HCT116 (cell line): Measurements from ENCODE around the gene AK4. TPM values are rescaled to one million over a fixed set of nuclear protein-coding genes. Genes with fewer than 3 reads are reported as not detected.

Source experiments
- ATAC-seq: fragments of 200-7000 bp; cut with Tn5 transposase; 2 replicates; pipeline ENCODE4 v1.9.1; 2020; ENCODE audit warnings: mild to moderate bottlenecking, moderate library complexity
- BruUV-seq: library from RNA; stranded (reverse); fragments of 400-500 nt; replicated peaks from 2 replicates; lab custom pipeline; 2021; lab: Mats Ljungman, UMichigan
- CTCF ChIA-PET: fragments of 300-600 bp; sonication (Branson Sonifier 250); formaldehyde crosslinking; loops from one replicate; lab custom pipeline; 2021; ENCODE audit warnings: antibody characterized with exemption; lab: Charles Lee
- POLR2A ChIA-PET: fragments of 300-600, 350-600 bp; sonication (Branson Sonifier 250); formaldehyde crosslinking; loops from one replicate; lab custom pipeline; 2021; ENCODE audit warnings: antibody characterized with exemption; lab: Charles Lee
- RAD21 ChIA-PET, 2 experiments: fragments of 300-600 bp; sonication (Branson Sonifier 250); formaldehyde crosslinking; loops; one replicate each; lab custom pipeline; 2023; ENCODE audit warnings: low total read pairs in 2 of 2; ENCODE audit not compliant: uncharacterized antibody in 2 of 2, unreplicated experiment in 2 of 2, low non-redundant PET in 1 of 2; lab: Charles Lee
- DNase-seq: peaks from one replicate; pipeline ENCODE4 v3.0.0-alpha.2; 2010; ENCODE audit warnings: low read depth, low spot score
- H2AFZ ChIP-seq: fragments of 200-600 bp; shearing (Covaris generic), sonication (generic); 2 replicates; pipeline ENCODE4 v1.6.1; 2017; ENCODE audit warnings: low read depth, mixed run types, mixed read lengths, antibody characterized with exemption, low read length; ENCODE audit not compliant: poor library complexity, severe bottlenecking
- H3K27ac ChIP-seq: 2 replicates; pipeline ENCODE4 v1.5.1; 2012; ENCODE audit warnings: low read depth, low read length
- H3K27me3 ChIP-seq: fragments of 200-600 bp; sonication (generic); 2 replicates; pipeline ENCODE4 v1.6.1; 2016; ENCODE audit warnings: mixed run types, low read length, mixed read lengths; ENCODE audit not compliant: insufficient read depth
- H3K36me3 ChIP-seq, 2 experiments: fragments of 200-500 bp in 1 of 2; fragments of 200-600 bp in 1 of 2; sonication (Bioruptor generic) in 1 of 2; sonication (generic) in 1 of 2; 2 replicates each; pipeline versions ENCODE4 v1.5.1 to v1.6.1; 2014 to 2016; ENCODE audit warnings: low read length in 2 of 2, inconsistent platforms in 1 of 2, mixed read lengths in 1 of 2, mixed run types in 1 of 2; ENCODE audit not compliant: insufficient read depth in 2 of 2, control insufficient read depth in 1 of 2
- H3K4me1 ChIP-seq, 2 experiments: fragments of 200-600 bp in 1 of 2; sonication (generic) in 1 of 2; 2 replicates each; pipeline versions ENCODE4 v1.5.1 to v1.6.1; 2012 to 2017; ENCODE audit warnings: low read length in 2 of 2, inconsistent platforms in 1 of 2, mild to moderate bottlenecking in 1 of 2, mixed read lengths in 1 of 2, mixed run types in 1 of 2, moderate library complexity in 1 of 2; ENCODE audit not compliant: insufficient read depth in 2 of 2, control insufficient read depth in 1 of 2
- H3K4me2 ChIP-seq: fragments of 200-600 bp; sonication (generic); 2 replicates; pipeline ENCODE4 v1.6.1; 2017; ENCODE audit warnings: mixed run types, low read length, mixed read lengths
- H3K4me3 ChIP-seq, 2 experiments: fragments of 200-600 bp in 1 of 2; sonication (generic) in 1 of 2; replicated peaks in 1 of 2; 2 replicates each; pipeline ENCODE4 v1.5.1; 2011 to 2016; ENCODE audit warnings: low read length in 2 of 2, control low read depth in 1 of 2, low read depth in 1 of 2, mild to moderate bottlenecking in 1 of 2, mixed read lengths in 1 of 2, mixed run types in 1 of 2
- H3K79me2 ChIP-seq: fragments of 200-600 bp; sonication (generic); 2 replicates; pipeline ENCODE4 v1.6.1; 2017; ENCODE audit warnings: mild to moderate bottlenecking, mixed run types, low read length, moderate library complexity, mixed read lengths; ENCODE audit not compliant: insufficient read depth
- H3K9ac ChIP-seq: fragments of 200-600 bp; sonication (generic); 2 replicates; pipeline ENCODE4 v1.6.1; 2016; ENCODE audit warnings: low read length, mixed read lengths
- H3K9me2 ChIP-seq: fragments of 200-600 bp; sonication (generic), shearing (Covaris generic); 2 replicates; pipeline ENCODE4 v1.6.1; 2017; ENCODE audit warnings: mixed run types, mild to moderate bottlenecking, moderate library complexity; ENCODE audit not compliant: insufficient read depth
- H3K9me3 ChIP-seq, 2 experiments: fragments of 200-500 bp in 1 of 2; fragments of 200-600 bp in 1 of 2; sonication (Bioruptor generic) in 1 of 2; sonication (generic) in 1 of 2; 2 replicates each; pipeline ENCODE4 v1.6.1; 2014 to 2017; ENCODE audit warnings: low read length in 2 of 2, mixed read lengths in 2 of 2, inconsistent platforms in 1 of 2, low read depth in 1 of 2, mild to moderate bottlenecking in 1 of 2, mixed run types in 1 of 2, moderate library complexity in 1 of 2; ENCODE audit not compliant: control insufficient read depth in 1 of 2, insufficient read depth in 1 of 2
- H4K20me1 ChIP-seq: fragments of 200-600 bp; sonication (generic), shearing (Covaris generic); 2 replicates; pipeline ENCODE4 v1.6.1; 2017; ENCODE audit warnings: mixed run types, mild to moderate bottlenecking, moderate library complexity; ENCODE audit not compliant: insufficient read depth
- CBX3 ChIP-seq: IDR thresholded peaks from 2 replicates; pipeline ENCODE4 v1.6.1; 2012; ENCODE audit warnings: low read depth
- ELF1 ChIP-seq: IDR thresholded peaks from 2 replicates; pipeline ENCODE4 v1.6.1; 2012; ENCODE audit warnings: low read depth, borderline replicate concordance
- EZH2 ChIP-seq: fragments of 200-600 bp; sonication (generic); IDR thresholded peaks from 2 replicates; pipeline ENCODE4 v1.6.1; 2017; ENCODE audit warnings: antibody characterized with exemption, mixed run types
- EZH2phosphoT487 ChIP-seq: fragments of 200-600 bp; IDR thresholded peaks from 2 replicates; pipeline ENCODE4 v1.6.1; 2018; ENCODE audit warnings: antibody characterized with exemption, borderline replicate concordance
- FOSL1 ChIP-seq: IDR thresholded peaks from 2 replicates; pipeline ENCODE4 v1.6.1; 2012; ENCODE audit warnings: low read depth
- JUND ChIP-seq: IDR thresholded peaks from 2 replicates; pipeline ENCODE4 v1.6.1; 2012
- POLR2A ChIP-seq: IDR thresholded peaks from 2 replicates; pipeline ENCODE4 v1.7.0; 2011; ENCODE audit warnings: borderline replicate concordance; ENCODE audit not compliant: insufficient read depth, insufficient read length; ENCODE audit errors: extremely low read depth
- RAD21 ChIP-seq: IDR thresholded peaks from 2 replicates; pipeline ENCODE4 v1.6.1; 2012; ENCODE audit warnings: low read depth, mild to moderate bottlenecking
- REST ChIP-seq: IDR thresholded peaks from 2 replicates; pipeline ENCODE4 v1.6.1; 2012; ENCODE audit warnings: low read depth
- SIN3A ChIP-seq: IDR thresholded peaks from 2 replicates; pipeline ENCODE4 v1.6.1; 2012; ENCODE audit warnings: low read depth
- SP1 ChIP-seq: IDR thresholded peaks from 2 replicates; pipeline ENCODE4 v1.6.1; 2012; ENCODE audit warnings: low read depth
- SRF ChIP-seq: IDR thresholded peaks from 2 replicates; pipeline ENCODE4 v1.6.1; 2012; ENCODE audit warnings: low read depth
- TCF7L2 ChIP-seq: IDR thresholded peaks from 2 replicates; pipeline ENCODE4 v1.7.0; 2011; ENCODE audit warnings: borderline replicate concordance, inconsistent platforms; ENCODE audit not compliant: insufficient read depth, insufficient read length; ENCODE audit errors: extremely low read depth
- YY1 ChIP-seq: IDR thresholded peaks from 2 replicates; pipeline ENCODE4 v1.6.1; 2011; ENCODE audit warnings: low read length, low read depth, moderate library complexity, mild to moderate bottlenecking; ENCODE audit not compliant: insufficient replicate concordance; ENCODE audit errors: extremely low read depth
- ZFX ChIP-seq: fragments of 450-650 bp; IDR thresholded peaks from 2 replicates; pipeline ENCODE4 v1.6.1; 2017
- ZNF274 ChIP-seq: fragments of 200-500 bp; sonication (Bioruptor generic); IDR thresholded peaks from 2 replicates; pipeline ENCODE4 v1.6.1; 2014; ENCODE audit warnings: mild to moderate bottlenecking, low read depth, low read length, inconsistent platforms
- intact Hi-C: fragments of 100-400 bp; cut with micrococcal nuclease; formaldehyde crosslinking; loops from 2 replicates; pipeline ENCODE4 v1.10.0; 2022
- total RNA-seq: library from RNA; stranded (reverse); gene quantifications from one replicate; pipeline ENCODE4 v1.2.1, GENCODE V29; 2021; ENCODE audit not compliant: unreplicated experiment
- TF ChIP-seq, protein P1 (sequence below): IDR thresholded peaks from 2 replicates; pipeline ENCODE4 v1.6.1; 2012
- TF ChIP-seq, protein P2 (sequence below), 3 experiments: fragments of 200-600 bp in 1 of 3; sonication (generic) in 1 of 3; IDR thresholded peaks in 2 of 3; conservative IDR thresholded peaks in 1 of 3; 2 replicates each; pipeline ENCODE4 v1.5.1; 2012 to 2017; ENCODE audit warnings: low read depth in 2 of 3, low read length in 2 of 3, antibody characterized with exemption in 1 of 3, borderline replicate concordance in 1 of 3, control low read depth in 1 of 3, mild to moderate bottlenecking in 1 of 3, mixed read lengths in 1 of 3, mixed run types in 1 of 3, moderate library complexity in 1 of 3; ENCODE audit not compliant: insufficient read depth in 1 of 3
- TF ChIP-seq, protein P3 (sequence below): IDR thresholded peaks from 2 replicates; pipeline ENCODE4 v1.6.1; 2011; ENCODE audit warnings: mild to moderate bottlenecking, low read length, moderate library complexity; ENCODE audit not compliant: insufficient replicate concordance; ENCODE audit errors: extremely low read depth

AK4 gene
- total RNA-seq, 1 experiment from 2014 or later = 51.5 TPM

DNA sequence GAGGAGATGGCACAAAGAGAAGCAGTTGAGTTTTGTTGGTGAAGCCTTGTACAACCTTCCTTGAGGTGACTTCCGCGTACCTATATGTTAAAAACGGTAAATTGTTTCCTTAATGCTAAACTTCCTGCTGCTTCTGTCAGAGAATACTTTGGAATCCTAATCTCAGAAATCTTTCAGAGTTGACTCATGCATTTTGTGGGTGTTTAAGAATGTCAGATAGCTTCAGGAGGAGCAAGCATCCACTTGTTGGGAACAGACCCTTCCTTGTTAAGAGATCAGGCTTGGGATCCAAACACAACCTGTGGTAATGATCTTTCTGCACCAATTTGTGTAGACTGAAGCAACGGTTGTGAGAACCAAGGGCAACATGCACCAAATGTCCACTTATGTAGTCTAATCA is 29.5 kb downstream of the AK4 start:
- ChIA-PET CTCF (no interaction called here), RAD21 (no interaction called here), POLR2A (no interaction called here)
- intact Hi-C loops = no loop called here
- Histone ChIP-seq H3K79me2 (peaks cover 92% of the 10 kb centered on the region), H4K20me1 (no peaks in the 10 kb centered on the region), H3K27ac (peak overlapping the region; percentile 56; the same call in 1 of the 2 replicates), H2AFZ (no peak overlapping the region), H3K27me3 (no peaks in the 10 kb centered on the region), H3K9ac (peak overlapping the region; percentile 21), H3K9me3 (no peaks in the 10 kb centered on the region), H3K4me2 (peak overlapping the region; percentile 69), H3K4me1 (peaks cover 60 to 77% of the 10 kb centered on the region in 2 experiments), H3K36me3 (no peaks in the 10 kb centered on the region), H3K4me3 (peak overlapping the region in 1 of 2 experiments; percentile 26; a peak in 2 of 4 replicates), H3K9me2 (no peaks in the 10 kb centered on the region)
- DNase-seq = peak; percentile 67
- TF ChIP-seq REST (no peak), POLR2A (no peak), JUND (peak; percentile 75), TCF7L2 (no peak), SIN3A (peak; percentile 53; the same call in 1 of the 2 replicates), FOSL1 (peak; percentile 65), ZFX (no peak), ELF1 (no peak), SRF (no peak), CBX3 (peak; percentile 62; the same call in 1 of the 2 replicates), EZH2 (no peak), ZNF274 (no peak), SP1 (peak; percentile 76), YY1 (no peak), EZH2phosphoT487 (no peak), RAD21 (no peak)
- TF ChIP-seq, protein P1, sequence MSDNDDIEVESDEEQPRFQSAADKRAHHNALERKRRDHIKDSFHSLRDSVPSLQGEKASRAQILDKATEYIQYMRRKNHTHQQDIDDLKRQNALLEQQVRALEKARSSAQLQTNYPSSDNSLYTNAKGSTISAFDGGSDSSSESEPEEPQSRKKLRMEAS = 0 out of 2 replicates have a peak, but pooled peaks have one; percentile 30
- TF ChIP-seq, protein P2, sequence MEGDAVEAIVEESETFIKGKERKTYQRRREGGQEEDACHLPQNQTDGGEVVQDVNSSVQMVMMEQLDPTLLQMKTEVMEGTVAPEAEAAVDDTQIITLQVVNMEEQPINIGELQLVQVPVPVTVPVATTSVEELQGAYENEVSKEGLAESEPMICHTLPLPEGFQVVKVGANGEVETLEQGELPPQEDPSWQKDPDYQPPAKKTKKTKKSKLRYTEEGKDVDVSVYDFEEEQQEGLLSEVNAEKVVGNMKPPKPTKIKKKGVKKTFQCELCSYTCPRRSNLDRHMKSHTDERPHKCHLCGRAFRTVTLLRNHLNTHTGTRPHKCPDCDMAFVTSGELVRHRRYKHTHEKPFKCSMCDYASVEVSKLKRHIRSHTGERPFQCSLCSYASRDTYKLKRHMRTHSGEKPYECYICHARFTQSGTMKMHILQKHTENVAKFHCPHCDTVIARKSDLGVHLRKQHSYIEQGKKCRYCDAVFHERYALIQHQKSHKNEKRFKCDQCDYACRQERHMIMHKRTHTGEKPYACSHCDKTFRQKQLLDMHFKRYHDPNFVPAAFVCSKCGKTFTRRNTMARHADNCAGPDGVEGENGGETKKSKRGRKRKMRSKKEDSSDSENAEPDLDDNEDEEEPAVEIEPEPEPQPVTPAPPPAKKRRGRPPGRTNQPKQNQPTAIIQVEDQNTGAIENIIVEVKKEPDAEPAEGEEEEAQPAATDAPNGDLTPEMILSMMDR (IDR thresholded peaks at IDR 0.05 in 2 of 3, conservative IDR thresholded peaks at IDR 0.05 in 1 of 3; ENCODE audit: borderline replicate concordance in 1 of 3, insufficient read depth in 1 of 3, low read depth in 2 of 3, low read length in 2 of 3) = no peak
- TF ChIP-seq, protein P3, sequence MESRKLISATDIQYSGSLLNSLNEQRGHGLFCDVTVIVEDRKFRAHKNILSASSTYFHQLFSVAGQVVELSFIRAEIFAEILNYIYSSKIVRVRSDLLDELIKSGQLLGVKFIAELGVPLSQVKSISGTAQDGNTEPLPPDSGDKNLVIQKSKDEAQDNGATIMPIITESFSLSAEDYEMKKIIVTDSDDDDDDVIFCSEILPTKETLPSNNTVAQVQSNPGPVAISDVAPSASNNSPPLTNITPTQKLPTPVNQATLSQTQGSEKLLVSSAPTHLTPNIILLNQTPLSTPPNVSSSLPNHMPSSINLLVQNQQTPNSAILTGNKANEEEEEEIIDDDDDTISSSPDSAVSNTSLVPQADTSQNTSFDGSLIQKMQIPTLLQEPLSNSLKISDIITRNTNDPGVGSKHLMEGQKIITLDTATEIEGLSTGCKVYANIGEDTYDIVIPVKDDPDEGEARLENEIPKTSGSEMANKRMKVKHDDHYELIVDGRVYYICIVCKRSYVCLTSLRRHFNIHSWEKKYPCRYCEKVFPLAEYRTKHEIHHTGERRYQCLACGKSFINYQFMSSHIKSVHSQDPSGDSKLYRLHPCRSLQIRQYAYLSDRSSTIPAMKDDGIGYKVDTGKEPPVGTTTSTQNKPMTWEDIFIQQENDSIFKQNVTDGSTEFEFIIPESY = no peak
- BruUV-seq = no TSS peak
- ATAC-seq = peak; percentile 75
